Embryonic facial prominence (tissue), 1 donor: Measurements from ENCODE around the gene GADL1.
A peak's percentile ranks its signal among the peaks of the same experiment; 100 is the strongest.

Experiments
- DNase-seq: peaks from one replicate; pipeline ENCODE4 v3.0.0-alpha.2; 2016; ENCODE audit errors: extremely low spot score

Gene GADL1, protein sequence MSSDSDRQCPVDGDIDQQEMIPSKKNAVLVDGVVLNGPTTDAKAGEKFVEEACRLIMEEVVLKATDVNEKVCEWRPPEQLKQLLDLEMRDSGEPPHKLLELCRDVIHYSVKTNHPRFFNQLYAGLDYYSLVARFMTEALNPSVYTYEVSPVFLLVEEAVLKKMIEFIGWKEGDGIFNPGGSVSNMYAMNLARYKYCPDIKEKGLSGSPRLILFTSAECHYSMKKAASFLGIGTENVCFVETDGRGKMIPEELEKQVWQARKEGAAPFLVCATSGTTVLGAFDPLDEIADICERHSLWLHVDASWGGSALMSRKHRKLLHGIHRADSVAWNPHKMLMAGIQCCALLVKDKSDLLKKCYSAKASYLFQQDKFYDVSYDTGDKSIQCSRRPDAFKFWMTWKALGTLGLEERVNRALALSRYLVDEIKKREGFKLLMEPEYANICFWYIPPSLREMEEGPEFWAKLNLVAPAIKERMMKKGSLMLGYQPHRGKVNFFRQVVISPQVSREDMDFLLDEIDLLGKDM

DNA sequence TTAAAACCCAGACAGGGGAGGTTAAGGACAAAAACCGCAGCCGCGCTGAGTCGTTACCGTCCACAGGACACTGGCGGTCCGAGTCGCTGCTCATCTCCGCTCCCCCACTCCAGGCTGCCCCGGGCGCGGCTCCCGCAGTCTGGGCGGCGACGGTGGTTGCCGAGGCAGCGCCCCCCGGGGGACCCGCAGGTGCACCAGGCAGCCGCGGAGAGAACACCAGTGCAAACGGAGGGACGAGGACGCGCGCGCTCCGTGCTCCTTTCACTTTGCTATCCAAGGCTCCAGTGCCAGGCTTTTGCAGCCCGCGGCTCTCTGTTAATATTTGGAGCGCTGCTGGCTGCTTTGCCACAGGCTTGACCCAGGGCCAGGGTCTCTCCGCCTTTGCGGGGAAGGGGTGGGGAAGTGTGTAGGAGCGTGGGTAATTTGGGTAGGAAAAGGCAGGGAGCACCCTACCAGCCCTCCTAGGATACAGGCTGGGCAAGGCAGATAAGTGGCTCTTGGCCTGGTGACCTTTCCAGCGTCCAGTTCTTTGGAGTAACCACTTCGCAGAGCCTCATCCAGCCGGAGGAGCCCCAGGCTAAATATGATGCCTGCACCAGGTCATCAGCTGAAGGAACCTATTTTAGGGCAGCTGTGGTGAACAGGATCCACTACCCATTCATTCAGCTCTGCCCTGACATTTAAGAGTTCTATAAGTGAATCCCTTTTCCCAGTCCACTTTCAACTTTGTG lies at the start of gene GADL1:
GADL1 (minus strand) TSS at position 141 of the 731 bp plus-strand sequence; CDS start at position 94, 47 bp downstream.
- DNase-seq, result no peak

DNA sequence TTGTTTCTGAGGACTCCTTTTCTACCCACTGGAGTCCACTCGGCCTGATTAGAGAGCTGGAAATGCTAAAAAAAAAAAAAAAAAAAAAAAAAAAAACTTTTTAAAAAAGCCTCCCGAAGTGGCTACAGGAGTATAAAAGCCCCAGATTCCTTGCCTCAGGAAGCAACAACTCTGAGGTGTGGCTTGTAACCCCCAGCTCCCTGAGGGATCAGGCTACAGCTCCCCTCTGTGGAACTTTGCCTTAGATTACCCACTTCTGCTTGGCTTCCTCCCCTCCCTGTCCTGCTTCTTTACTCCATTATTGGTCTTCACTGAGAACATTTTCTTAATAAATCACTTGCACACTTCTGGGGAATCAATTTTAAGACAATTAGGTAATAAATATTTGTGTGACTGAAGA lies 49.7 kb upstream of the GADL1 start:
- no peak for DNase-seq

DNA sequence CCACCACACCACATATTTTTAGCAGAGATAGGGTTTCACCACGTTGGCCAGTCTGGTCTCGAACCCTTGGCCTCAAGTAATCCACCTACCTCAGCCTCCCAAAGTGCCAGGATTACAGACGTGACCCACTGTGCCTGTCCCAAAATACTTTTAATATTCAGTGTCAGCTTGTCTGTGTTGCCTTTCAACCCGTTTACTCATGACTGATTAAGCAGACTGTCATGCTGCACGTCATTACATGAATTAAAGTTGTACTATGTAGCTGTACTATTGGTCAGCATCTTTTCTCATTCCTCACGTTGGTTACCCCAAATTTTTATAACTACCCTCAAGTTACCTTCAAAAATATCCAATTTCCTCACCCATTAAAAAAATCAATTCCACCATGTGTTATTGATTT lies 48.7 kb upstream of the GADL1 start:
- DNase-seq, result no peak

DNA sequence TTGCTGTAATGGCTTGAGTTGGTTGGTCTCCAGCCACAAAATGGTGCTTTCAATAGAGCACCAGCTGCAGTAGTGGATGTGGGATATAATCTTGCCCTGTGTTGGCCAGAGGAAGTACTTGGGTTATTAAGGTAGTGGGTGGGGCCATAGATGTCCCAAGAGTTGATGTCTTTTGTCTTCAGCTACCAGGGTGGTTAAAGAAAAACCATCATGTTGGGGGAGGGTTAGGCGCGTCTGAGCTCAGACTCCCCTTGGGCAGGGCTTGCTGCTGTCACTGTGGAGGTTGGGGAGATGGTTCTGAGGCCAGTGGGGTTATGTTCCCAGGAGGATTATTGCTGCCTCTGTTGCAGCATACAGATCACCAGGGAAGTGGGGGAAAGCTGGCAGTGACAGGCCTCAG lies 46.9 kb upstream of the GADL1 start:
- no peak for DNase-seq

DNA sequence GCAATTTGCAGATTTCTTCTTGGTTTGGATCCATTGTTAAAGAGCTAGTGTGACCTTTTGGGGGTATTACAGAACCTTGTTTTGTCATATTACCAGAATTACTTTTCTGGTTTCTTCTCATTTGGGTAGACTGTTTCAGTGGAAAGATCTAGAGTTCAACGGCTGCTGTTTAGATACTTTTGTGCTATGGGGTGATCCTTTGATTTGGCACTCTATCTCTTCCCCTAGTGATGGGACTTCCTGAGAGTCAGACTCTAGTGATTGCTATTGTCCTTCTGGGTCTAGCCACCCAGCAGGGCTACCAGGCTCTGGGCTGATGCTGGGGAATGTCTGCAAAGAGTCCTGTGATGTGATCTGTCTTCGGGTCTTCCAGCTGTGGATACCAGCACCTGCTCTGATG lies 46.3 kb upstream of the GADL1 start:
- DNase-seq, result no peak

DNA sequence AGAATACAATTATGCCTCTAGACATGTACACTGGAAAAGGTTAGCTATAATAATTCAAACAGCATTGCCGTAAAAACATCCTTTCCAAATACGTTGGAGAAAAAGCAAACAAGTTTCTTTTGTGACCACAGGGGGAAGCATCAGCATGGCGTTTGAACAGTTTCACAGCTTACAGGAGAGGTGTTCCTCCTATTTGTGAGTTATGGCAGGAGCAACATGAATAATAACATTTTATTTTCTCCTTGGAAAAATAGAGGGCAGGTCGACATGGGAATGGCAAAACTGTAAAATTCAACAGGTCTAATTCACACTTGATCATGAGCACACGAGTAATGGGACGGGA lies 39.7 kb upstream of the GADL1 start:
- peak; percentile 48 for DNase-seq

DNA sequence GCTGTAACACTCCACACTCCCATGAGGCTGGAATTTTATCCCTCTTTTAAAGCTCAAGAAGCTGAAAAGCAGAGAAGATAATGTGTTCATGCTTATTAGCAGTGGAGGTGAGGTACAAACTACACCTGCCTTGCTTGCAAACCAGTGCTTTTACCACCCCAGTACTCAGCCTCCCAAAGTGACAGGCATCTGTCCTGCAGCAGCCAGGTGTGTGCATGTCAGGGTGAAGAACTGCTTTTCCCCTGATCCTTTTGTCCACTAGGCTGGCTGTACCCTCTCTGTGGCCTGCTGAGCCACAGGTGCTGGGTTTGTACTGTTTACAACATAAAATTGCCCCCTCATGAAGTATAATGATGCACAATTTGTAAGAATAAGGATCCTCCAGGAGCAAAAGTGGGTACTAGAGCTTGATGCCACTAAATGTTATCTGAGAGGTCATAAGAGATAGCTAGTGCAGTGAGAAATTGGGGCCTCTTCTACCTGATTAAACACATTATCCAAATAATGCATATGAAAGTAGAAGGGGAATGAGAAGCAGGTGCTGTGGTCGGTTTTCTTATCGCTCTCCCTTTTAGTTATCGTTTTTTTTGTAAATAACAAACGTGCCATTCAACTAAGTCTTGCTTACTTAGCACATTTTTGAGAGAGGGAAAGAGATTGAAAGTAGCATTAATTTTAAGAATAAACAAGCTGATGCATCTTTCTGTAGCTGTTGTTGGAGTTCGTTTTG lies 39.2 kb upstream of the GADL1 start:
- no peak for DNase-seq

DNA sequence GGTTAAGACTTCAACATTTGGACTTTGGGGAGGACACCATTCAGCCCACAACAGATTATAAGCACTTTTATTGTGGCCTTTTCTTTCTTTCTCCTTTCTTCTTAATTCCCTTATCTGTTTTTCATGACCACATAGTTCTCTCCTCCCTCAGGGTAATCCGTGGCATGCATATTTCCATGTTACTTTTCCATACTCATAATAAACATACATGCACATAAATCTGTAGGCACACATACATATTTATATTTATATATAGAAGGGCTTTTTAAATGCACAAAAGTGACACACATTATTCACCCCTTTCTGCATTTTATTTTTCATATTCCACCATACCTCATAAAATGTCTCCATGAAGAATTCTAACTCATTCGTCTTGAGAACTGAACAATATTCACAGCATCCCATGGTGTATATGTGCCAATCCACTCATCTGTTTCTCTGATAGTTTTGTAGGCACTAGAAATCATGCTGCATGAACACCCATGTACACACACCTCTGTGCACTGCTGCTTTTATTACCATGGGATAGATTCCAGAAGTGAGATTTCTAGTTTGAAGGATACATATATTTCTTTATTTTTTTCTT lies 38.1 kb upstream of the GADL1 start:
- DNase-seq, result no peak

DNA sequence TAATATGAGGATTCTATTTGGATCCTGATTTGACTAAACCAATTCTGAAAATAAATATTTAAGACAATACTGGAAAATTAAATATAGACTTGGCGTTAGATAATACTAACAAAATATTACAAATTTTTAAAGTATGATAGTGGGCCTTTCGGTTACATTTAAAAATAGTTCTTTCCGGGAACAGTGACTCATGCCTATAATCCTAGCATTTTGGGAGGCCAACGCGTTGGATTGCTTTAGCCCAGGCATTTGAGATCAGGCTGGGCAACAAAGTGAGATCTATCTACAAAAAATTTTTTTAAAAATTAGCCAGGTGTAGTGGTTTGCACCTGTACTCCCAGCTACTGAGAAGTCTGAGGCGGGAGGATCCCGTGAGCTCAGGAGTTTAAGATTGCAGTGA lies 30.3 kb upstream of the GADL1 start:
- no peak for DNase-seq

DNA sequence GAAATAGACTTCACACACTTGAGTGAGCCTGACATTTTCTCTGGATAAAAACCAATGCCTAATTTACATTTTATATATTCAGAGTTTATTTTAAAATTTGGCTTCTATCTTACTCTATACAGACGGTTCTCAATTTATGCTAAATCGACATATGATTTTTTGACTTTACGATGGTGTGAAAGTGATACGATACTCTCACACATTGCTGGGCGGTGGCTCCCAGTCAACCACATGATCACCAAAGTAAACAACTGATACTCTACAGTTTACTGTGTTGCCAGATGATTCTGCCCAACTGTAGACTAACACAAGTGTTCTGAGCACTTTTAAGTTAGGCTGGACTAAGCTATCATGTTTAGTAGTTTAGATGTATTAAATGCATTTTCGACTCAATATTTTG lies 25.1 kb upstream of the GADL1 start:
- DNase-seq, result no peak

DNA sequence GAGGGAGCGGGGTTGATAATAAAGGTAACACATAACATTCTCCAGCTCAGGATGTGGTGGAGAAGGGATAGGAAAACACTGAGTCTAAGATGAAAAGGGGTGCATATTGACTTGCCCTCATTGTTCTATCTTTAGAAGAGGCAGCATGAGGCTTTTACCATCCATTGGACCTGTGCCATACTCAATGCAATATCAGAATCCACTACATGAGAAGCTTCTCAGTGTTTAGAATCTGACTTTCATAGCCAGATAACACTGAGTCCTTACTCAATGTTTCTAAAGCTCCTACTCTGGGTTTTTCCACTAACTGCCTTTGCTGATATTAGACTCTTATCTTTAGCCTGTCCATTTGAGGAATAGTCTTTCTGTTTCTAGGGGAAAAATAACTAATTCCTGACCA lies 24.3 kb upstream of the GADL1 start:
- DNase-seq, result no peak

DNA sequence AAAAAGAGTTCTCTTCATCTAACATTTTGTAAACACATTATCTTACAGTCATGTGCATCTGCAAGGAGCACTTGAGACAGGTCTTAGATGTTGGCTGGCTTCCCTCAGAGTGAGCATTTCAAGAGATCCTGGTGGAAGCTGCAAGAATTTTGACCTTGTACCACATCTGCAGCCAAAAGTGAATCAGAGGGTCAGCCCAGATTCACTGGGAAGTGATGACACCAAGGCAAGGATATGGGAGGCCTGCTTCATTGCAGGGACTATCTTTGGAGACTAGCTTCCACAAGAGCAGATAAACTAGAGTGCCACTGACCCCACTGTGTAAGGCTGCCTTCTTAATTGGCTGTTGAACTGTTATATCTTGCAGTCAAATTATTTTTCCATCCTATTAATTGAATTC lies 21.3 kb upstream of the GADL1 start:
- no peak for DNase-seq

DNA sequence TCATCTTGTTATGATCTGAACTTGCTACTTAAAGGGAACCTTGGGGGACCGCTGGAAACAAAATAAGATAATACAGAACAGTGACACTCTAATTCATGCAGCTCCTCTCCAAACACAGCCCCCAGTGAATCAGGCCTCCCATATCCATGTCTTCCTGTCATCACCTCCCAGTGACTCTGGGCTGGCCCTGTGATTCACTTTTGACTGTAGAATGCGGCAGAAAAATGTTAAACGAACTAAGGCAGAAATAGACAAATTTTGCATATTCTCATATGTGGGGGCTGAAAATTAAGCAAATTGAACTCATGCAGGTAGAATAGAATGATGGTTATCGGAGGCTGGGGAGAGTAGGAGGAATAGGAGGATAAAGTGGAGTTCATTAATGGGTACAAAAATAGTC lies 20.2 kb upstream of the GADL1 start:
- no peak for DNase-seq

DNA sequence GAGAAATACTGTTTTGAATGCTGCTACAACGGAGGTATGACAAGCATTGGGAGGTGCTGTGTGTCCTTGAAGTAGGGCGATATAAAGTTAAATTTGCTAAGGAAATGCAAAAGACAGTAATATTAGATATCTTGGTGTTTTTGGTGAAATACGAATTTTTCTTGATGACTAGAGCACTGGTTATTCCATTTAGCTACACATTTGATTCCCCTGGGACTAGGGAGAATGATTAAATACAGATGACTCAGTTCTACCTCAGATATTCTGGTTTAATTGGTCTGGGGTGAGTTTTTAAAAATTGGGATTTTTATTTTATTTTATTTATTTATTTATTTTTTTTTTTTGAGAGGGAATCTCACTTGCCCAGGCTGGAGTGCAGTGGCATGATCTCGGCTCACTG lies 18.7 kb upstream of the GADL1 start:
- no peak for DNase-seq

DNA sequence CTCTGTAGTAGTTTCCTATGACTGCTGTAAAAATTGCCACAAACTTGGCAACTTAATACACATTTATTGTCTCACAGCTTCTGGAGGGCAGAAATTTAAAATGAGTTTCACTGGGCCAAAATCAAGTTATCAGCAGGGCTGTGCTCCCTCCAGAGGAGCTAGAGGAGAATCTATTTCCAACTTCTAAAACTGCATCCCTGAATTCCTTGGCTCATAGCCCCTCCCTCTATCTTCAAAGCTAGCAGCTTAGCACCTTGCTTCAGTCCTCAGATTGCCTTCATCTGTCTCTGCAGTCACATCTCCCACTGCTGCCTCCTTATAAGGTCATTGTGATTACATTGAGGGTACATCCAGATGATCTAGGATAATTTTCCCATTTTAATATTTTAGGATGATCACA lies 17.8 kb upstream of the GADL1 start:
- no peak for DNase-seq

DNA sequence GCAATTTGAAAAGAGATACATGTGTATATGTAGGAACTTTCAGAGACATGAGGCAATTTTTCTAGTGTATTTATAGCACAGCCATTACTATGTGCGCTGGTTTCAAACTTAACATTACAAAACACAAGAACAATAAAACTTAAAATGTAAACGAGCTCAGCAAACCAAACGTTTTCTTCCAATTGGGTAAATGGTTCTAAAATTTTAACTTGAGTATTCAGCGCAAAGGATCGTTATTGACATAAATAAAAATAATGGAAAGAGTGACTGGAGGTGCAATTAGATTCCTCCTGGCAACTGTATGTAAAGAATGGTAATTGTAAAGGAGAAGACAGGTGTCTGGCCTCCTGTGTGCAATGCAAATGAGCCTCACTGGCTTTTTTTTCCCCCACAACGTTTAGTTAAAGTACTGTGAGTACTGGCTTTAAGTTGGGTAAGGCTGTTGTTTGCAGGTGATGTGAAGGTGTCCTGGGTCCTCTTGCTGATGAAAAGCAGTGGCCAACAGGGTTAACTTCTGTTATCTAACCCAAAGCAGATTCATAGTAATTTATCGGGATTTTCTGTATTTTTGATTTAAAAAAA lies 14.1 kb upstream of the GADL1 start:
- no peak for DNase-seq

DNA sequence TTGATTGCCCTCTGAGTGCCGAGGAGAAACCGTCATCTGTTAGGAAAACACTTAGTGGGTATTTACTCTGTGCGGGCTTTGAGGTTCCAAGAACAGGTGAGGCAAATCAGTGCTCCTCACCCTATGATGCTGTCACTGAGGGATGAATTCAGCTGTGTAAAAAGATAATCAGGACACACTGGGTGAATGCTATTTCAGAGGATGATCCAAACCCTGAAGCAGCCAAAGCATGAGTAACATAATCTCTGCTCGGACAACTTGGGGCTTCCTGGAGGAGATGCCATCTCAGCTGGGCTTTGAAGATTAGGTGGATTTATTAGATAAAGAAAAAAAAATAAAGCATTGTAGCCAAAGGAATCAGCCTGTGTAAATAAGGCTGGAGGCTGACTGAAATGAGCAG lies 10.5 kb upstream of the GADL1 start:
- no peak for DNase-seq

DNA sequence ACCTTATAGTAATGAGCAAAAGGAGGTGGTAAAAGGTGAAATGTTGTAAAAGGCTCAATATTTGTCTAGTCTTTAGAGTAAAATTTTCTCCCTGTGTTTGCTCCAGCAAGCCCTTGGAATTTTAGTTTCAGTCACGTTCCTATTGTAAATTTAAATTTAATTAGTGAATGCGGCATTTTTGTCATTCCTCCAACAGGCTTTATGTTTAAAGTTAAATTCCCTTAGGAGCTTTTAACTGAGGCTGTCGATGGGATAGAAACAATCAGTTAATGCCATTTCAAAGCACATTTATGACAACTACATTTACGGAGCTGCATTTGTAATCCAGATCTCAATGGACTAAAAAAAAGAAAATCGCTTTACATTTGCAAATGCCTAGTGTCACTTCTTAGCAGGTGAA lies 868 bp upstream of the GADL1 start:
- no peak for DNase-seq

DNA sequence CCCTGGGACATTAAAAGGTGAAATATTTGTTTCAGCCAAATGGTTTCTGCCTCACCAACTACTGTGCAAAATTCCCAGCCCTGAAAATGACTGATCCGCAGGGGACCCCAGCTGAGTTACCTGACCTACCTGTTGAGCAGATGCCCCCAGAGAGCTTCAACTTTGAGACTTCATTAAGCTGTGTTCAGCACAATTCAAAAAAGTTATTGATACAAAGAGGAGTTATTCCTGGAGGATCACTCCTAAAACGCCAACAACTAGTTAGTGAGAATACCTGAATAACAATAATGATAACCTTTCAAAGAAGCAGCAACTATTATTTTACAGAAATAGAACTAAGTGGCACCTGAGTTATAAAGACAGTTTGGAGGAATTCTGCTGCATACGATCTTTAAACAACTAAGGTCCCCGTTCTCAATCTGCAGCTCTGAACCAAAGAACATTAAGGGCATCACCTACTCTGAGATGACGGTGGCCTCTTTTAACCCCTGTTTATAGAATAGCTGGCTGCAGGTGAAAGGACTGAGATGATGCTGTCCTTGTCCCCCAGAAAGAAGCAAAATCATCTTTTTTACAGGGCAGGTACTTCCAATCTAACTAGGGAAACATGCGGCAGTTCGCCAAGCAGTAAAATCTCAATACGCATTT lies 659 bp downstream of the GADL1 start:
- DNase-seq, result no peak

DNA sequence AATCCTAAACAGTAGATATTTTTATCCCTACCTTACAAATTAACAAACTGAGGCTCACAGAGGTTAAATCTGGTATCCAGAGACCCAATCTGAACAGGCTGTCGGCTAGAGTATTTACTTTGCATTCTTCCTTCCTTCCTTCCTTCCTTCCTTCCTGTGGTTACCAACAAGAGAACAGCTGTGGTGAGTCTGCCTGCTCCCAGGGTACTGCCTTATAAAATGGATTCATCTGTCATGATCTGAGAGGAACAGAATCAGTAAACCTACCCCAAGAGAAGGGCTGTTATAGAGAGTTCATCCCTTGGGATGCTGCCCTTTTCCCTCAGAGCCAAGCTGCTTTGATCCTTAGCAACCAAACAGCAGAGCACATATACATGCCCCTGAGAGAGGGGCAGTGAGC lies 3.6 kb downstream of the GADL1 start:
- no peak for DNase-seq

DNA sequence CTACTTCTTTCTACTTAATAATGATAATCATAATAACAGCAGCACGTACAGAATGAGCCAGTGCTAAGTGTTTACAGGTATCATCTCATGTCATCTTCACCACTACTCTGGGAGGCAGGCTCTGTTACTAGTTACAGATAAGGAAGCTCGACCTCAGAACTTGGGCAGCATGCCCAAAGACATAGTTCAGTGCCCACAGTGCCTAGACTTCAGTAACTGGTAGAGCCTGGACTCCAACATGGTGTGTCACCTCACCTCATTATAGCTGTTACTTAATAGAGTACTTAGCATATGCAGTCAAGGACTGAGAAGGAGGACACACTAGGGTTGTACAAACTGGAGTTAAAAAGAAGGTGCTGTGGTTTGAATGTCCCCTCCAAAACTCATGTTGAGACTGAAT lies 7.6 kb downstream of the GADL1 start:
- no peak for DNase-seq
